Progenitor cell of endocrine pancreas (in vitro differentiated cells): Measurements from ENCODE around the gene TMC1. TPM values are rescaled to one million over a fixed set of nuclear protein-coding genes. Genes with fewer than 3 reads are reported as not detected.
"Not testable (repeated sequence)": the region's sequence is repeated elsewhere in the genome, so short reads cannot be mapped to it uniquely, and the experiment has no call there.

Experiments used
- DNase-seq: peaks from one replicate; pipeline ENCODE4 v3.0.0; 2021; ENCODE audit warnings: low spot score; ENCODE audit not compliant: unreplicated experiment
- H3K27ac Mint-ChIP-seq: 2 replicates; pipeline ENCODE4 v1.8.0; 2021; ENCODE audit warnings: mild to moderate bottlenecking, moderate library complexity, mixed read lengths
- H3K27me3 Mint-ChIP-seq: 2 replicates; pipeline ENCODE4 v1.8.0; 2021; ENCODE audit warnings: mixed read lengths
- H3K36me3 Mint-ChIP-seq: 2 replicates; pipeline ENCODE4 v1.8.0; 2022; ENCODE audit warnings: mixed read lengths; ENCODE audit not compliant: insufficient read depth
- H3K4me1 Mint-ChIP-seq: 2 replicates; pipeline ENCODE4 v1.8.0; 2021; ENCODE audit warnings: low read depth, mixed read lengths
- H3K4me3 Mint-ChIP-seq: 2 replicates; pipeline ENCODE4 v1.8.0; 2021; ENCODE audit warnings: low read depth, mild to moderate bottlenecking, moderate library complexity, mixed read lengths
- H3K9me3 Mint-ChIP-seq: 2 replicates; pipeline ENCODE4 v1.8.0; 2021; ENCODE audit warnings: low read depth, mixed read lengths
- total RNA-seq: library from RNA; stranded (reverse); gene quantifications from 2 replicates; pipeline ENCODE4 v1.2.1, GENCODE V29; 2021
- TF ChIP-seq, protein P1 (sequence below): fragments of 200-600 bp; sonication (generic); IDR thresholded peaks from one replicate; pipeline ENCODE4 v1.5.0; 2021; ENCODE audit warnings: antibody characterized with exemption, mild to moderate bottlenecking; ENCODE audit not compliant: unreplicated experiment

The TMC1 gene
- total RNA-seq, 1 donor from 2014 or later: not detected

DNA sequence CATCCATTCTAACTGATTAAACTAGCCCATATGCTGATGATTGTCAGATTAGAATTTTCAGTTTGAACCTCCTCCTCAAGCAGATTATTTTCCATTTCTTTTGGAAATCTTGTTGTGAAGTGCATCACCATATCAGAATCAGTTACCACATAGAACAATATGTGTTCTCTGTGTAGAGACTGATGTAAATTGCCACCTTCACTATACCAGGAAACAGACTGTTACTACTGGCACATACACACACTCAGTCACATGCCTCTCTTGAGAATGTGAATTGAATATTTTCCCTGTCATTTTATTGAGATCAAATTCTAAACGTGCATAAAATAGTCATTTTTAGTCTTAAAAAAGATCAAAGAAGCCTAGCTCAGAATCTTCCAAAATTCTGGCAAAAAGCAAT lies 270.0 kb downstream of the TMC1 start:
- no peaks in the 10 kb centered on the region for H3K4me1 Mint-ChIP-seq
- H3K36me3 Mint-ChIP-seq: peaks cover 1% of the 10 kb centered on the region
- no peak overlapping the region for H3K27ac Mint-ChIP-seq
- no peak overlapping the region for H3K4me3 Mint-ChIP-seq
- no peaks in the 10 kb centered on the region for H3K27me3 Mint-ChIP-seq
- DNase-seq: no peak
- H3K9me3 Mint-ChIP-seq: peaks cover 15% of the 10 kb centered on the region
- TF ChIP-seq, protein P1, sequence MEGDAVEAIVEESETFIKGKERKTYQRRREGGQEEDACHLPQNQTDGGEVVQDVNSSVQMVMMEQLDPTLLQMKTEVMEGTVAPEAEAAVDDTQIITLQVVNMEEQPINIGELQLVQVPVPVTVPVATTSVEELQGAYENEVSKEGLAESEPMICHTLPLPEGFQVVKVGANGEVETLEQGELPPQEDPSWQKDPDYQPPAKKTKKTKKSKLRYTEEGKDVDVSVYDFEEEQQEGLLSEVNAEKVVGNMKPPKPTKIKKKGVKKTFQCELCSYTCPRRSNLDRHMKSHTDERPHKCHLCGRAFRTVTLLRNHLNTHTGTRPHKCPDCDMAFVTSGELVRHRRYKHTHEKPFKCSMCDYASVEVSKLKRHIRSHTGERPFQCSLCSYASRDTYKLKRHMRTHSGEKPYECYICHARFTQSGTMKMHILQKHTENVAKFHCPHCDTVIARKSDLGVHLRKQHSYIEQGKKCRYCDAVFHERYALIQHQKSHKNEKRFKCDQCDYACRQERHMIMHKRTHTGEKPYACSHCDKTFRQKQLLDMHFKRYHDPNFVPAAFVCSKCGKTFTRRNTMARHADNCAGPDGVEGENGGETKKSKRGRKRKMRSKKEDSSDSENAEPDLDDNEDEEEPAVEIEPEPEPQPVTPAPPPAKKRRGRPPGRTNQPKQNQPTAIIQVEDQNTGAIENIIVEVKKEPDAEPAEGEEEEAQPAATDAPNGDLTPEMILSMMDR: no peak

DNA sequence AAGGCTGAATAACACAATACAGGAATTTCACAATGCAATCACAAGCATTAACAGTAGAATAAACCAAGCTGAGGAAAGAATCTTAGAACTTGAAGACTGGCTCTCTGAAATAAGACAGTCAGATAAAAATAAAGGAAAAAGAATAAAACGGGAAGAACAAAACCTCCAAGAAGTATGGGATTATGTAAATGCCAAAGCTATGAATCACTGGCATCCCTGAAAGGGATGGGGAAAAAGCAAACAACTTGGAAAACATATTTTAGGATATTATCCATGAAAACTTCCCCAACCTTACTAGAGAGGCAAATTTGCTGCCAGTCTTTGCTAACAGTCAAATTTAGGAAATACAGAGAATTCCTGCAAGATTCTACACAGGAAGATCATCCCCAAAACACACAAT lies 273.5 kb downstream of the TMC1 start:
- Mint-ChIP-seq H3K27ac (no peak overlapping the region), H3K4me1 (no peaks in the 10 kb centered on the region), H3K9me3 (peaks cover 31% of the 10 kb centered on the region), H3K4me3 (no peak overlapping the region), H3K27me3 (no peaks in the 10 kb centered on the region), H3K36me3 (peaks cover 1% of the 10 kb centered on the region)
- no peak for DNase-seq
- TF ChIP-seq, protein P1: no peak

DNA sequence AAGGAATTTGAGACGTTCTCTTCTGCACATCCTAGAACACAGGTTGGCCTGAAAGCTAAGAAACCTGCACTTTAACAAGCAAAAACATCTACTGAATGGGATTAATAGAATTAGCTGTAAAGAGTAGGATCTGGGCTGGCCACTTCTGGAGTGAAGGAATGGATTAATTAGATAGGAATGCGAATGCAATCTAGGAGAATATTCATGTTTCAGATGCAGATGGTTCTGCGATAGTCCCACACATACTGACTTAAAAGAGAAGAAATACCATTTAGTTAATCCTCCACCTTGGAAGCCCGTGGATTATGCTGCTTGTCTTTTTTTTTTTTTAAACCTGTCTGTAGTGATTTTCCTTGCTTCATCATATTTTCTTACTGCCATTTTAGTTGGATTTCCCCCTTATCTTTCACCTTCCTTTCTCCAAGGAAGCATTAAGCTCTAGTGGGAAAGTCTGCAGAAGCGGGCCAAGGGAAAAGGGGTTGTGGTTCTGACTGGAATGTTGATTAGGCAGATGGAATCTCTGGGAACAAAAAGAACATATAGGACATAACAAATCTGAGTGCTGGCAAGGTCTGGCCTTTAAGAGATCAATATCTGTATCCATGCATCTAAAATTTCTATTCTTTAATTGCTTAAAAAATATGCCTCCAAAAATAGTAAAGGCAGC lies 279.1 kb downstream of the TMC1 start:
- TF ChIP-seq, protein P1: no peak

DNA sequence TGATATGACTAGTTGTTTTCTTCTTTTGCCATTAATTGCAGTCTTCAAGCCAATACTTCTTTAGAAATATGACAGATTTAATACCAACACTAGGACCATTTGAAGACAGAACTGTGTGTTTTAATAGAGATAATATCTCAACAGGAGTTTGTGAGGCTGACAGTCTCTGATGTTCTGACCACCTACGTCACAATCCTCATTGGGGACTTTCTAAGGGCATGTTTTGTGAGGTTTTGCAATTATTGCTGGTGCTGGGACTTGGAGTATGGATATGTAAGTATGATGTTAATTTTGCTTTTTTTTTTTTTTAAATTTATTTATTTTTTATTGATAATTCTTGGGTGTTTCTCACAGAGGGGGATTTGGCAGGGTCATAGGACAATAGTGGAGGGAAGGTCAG lies 283.8 kb downstream of the TMC1 start:
- Mint-ChIP-seq H3K4me1 (no peaks in the 10 kb centered on the region), H3K4me3 (no peak overlapping the region), H3K27me3 (no peaks in the 10 kb centered on the region), H3K9me3 (peaks cover 17% of the 10 kb centered on the region), H3K36me3 (no peaks in the 10 kb centered on the region), H3K27ac (no peak overlapping the region)
- TF ChIP-seq, protein P1: no peak
- no peak for DNase-seq

More for the DNA sequence above, 279.1 kb downstream of the TMC1 start:
- no peak overlapping the region for H3K27ac Mint-ChIP-seq
- no peak overlapping the region for H3K4me3 Mint-ChIP-seq
- peaks cover 39% of the 10 kb centered on the region for H3K9me3 Mint-ChIP-seq
- DNase-seq: no peak
- H3K36me3 Mint-ChIP-seq: peaks cover 1% of the 10 kb centered on the region
- H3K4me1 Mint-ChIP-seq: no peaks in the 10 kb centered on the region
- no peaks in the 10 kb centered on the region for H3K27me3 Mint-ChIP-seq

DNA sequence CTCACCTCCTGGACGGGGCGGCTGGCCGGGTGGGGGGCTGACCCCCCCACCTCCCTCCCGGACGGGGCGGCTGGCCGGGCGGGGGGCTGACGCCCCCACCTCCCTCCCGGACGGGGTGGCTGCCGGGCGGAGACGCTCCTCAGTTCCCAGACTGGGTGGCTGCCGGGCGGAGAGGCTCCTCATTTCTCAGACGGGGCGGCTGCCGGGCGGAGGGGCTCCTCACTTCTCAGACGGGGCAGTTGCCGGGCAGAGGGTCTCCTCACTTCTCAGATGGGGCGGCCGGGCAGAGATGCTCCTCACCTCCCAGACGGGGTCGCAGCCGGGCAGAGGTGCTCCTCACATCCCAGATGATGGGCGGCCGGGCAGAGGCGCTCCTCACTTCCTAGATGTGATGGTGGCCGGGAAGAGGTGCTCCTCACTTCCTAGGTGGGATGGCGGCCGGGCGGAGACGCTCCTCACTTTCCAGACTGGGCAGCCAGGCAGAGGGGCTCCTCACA lies 285.0 kb downstream of the TMC1 start:
- not testable (repeated sequence) for H3K4me3 Mint-ChIP-seq, H3K27ac Mint-ChIP-seq, H3K4me1 Mint-ChIP-seq, H3K27me3 Mint-ChIP-seq, H3K36me3 Mint-ChIP-seq, DNase-seq
- peaks cover 17% of the 10 kb centered on the region for H3K9me3 Mint-ChIP-seq
